GM18951 (cell line): ENCODE data around the gene GALNT5.

ENCODE experiments used
- POLR2A ChIP-seq: IDR thresholded peaks from 4 replicates; pipeline ENCODE4 v1.6.1; 2011; ENCODE audit warnings: mild to moderate bottlenecking; ENCODE audit not compliant: insufficient read length, insufficient read depth; ENCODE audit errors: extremely low read depth
- in situ Hi-C: fragments of 300-500 bp; cut with MboI; formaldehyde crosslinking; loops from one replicate; pipeline ENCODE4 v1.12.0; 2022; ENCODE audit warnings: low sequenced_read_pairs, mixed read lengths, inconsistent platforms; ENCODE audit not compliant: unreplicated experiment

Gene GALNT5

DNA sequence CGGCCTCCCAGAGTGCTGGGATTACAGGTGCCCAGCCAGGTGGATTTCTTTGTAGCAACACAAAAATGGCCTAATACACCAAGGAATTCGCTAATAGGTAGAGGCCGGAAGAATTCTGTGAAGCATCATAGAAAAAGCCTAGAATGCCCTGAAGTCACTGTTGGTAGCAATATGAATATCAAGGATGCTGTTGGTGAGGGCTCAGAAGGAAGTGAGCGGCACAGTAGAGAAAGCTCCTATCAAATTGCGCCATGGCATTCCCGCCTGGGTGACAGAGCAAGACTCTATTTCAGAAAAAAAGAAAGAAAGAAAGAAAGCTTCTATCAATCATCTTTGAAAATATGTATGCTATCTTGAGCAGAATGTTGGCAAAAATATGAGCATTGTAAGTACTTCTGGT is 23.8 kb downstream of the GALNT5 start:
- TF ChIP-seq POLR2A, result no peak
- in situ Hi-C loops, result no loop called here

DNA sequence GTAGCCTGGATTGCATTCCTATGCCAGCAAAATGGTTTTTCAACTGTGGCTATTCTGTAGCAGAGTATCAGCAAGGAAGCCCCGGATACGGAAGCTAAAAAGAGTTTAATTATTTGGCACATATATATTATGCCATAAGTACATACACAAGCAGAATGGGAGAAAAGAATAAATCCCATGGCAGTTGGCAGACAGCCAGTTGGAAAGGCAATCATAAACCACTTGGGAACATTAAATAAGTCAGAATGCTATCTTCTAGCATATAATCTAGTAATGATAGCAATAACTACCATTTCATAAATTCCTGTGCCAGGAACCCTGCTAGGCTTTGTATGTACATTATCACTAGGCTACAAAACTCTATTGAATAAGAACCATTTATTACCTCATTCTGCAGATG is 26.0 kb downstream of the GALNT5 start:
- in situ Hi-C loops, result no loop called here

DNA sequence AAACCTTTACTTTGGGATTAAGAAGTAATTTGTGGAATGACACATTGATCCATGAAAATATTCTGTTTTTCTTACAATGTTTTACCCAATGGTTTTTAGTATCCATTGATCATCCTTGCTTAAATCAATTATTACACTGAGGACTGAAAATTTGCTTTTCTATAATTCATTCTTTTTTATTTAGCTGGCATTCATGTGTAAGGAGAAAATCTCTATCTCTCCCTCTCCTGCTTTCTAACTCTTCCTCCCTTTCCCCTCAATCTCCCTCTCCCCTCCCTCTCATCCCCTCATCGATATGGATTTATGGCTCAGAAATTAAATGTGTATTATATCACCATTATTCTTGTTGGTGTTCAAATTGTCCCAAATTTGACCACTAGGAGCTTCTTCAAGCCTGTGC is 29.7 kb downstream of the GALNT5 start:
- TF ChIP-seq POLR2A, result no peak
- in situ Hi-C loops, result no loop called here

More for the DNA sequence above, 26.0 kb downstream of the GALNT5 start:
- TF ChIP-seq POLR2A, result no peak

DNA sequence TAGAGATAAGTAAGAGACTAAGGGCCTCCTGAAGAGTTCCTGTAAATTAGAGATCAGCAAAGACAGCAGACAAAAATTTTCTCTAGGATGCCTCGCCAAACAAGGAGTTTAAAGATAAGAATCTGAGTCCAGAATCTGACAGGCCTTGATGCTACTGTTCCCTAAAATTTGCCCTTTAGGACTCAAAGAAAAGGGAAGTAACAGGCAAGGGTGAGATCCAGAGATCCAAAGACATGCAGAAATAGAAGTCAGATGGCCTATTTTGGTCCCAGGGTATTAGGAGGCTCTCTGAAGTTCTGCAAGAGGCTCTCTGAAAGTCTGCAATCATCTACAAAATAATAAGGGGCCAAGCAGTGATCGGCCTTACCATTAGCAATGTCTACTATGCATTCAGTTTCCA is 33.0 kb downstream of the GALNT5 start:
- no peak for TF ChIP-seq POLR2A
- in situ Hi-C loops, result no loop called here

DNA sequence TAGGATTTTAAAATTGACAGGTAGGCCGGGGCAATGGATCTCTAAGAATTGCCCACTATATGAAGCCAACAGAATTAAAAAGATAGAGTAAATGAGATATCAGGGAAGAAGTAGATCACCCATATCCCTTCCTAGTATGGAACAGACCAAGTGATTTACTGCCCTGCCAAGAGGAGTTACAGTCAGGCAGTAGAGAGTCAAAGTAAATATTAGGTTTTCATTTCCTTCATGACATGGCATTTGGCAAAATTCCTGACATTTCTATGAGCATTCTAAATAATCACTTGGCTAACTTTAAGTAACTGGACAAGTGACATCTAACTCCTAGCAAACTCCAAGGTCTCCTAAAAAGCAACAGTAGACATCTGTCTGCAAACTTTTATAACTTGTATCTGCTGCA is 33.5 kb downstream of the GALNT5 start:
- TF ChIP-seq POLR2A, result no peak
- in situ Hi-C loops, result no loop called here

DNA sequence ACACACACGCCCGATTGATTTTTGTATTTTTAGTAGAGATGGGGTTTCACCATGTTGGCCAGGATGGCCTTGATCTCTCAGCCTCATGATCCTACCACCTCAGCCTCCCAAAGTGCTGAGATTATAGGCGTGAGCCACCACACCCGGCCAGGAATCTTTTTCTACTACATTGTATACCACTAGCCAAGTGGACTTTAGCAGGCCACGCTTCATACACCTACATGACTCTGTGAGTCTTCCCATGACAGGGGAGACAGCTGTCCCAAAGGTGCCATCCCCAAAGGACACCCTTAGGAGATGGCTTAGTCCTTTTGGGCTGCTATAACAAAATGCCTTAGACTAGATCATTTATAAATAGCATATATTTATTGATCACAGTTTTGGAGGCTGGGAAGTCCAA is 35.3 kb downstream of the GALNT5 start:
- in situ Hi-C loops, result no loop called here
- TF ChIP-seq POLR2A, result no peak

DNA sequence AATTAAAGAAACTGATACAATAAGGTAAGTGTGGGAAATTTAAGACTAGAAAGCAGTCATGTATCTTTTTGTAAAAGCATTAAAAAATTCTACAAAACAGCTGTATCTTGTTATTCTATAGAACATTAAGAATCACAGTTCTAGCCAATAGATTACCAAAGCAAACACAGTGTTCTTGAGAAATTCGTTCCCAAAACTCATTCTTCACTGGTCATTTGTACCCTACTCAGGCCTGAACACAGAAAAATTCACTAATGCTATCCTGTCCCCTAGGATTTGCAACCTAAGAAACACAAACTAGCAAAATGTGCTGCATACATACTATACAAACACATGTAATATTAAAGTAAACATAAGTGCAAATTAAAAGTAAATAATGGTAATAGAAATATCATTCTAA is 39.0 kb downstream of the GALNT5 start:
- in situ Hi-C loops, result no loop called here
- TF ChIP-seq POLR2A, result no peak

DNA sequence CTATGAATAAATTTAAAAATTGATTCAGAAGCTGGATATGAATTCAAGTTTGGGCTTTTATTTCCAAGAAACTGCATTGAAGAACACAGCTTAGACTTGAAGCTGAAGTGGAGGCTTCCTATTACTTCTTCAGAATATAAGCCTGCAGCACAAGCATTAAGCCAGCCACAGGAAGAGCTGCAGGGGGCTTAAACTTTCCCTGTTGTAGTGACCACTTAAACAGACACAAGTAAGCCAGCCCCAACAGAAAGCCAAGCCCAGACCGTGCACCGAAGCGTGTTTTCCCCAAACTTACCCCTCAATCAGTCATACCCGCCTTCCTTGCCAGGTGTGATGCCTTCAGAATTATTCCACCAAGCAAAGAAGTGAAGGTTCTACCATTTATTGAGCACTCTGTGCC is 39.5 kb downstream of the GALNT5 start:
- in situ Hi-C loops, result no loop called here

GRCh38 chr2:157301307-157301706 is 43.8 kb downstream of the GALNT5 start:
- TF ChIP-seq POLR2A, result no peak
- in situ Hi-C loops, result loop anchor here (10.0 to 25.0 kb wide), 3 partner anchors 193 to 711 kb away; no protein-coding TSS in a partner anchor

More for the DNA sequence above, 39.5 kb downstream of the GALNT5 start:
- TF ChIP-seq POLR2A, result no peak

- TF ChIP-seq POLR2A, result no peak
- in situ Hi-C loops, result loop anchor here (10.0 to 25.0 kb wide), 3 partner anchors 192 to 710 kb away; no protein-coding TSS in a partner anchor
Observed at GRCh38 chr2:157302492-157303099, 45.1 kb downstream of the GALNT5 start.

GRCh38 chr2:157303612-157304011 is 46.1 kb downstream of the GALNT5 start:
- in situ Hi-C loops, result loop anchor here (10.0 to 25.0 kb wide), 3 partner anchors 191 to 709 kb away; no protein-coding TSS in a partner anchor
- no peak for TF ChIP-seq POLR2A

GRCh38 chr2:157304811-157305722 is 47.6 kb downstream of the GALNT5 start:
- no peak for TF ChIP-seq POLR2A
- in situ Hi-C loops, result loop anchor here (10.0 to 25.0 kb wide), 3 partner anchors 190 to 707 kb away; no protein-coding TSS in a partner anchor

- in situ Hi-C loops, result loop anchor here (10.0 to 25.0 kb wide), 3 partner anchors 189 to 707 kb away; no protein-coding TSS in a partner anchor
- no peak for TF ChIP-seq POLR2A
Observed at GRCh38 chr2:157305723-157306110, 48.2 kb downstream of the GALNT5 start.
